Testis (tissue), 2 donors: Measurements from ENCODE around the gene KIF2A.

Experiments
- CTCF ChIP-seq, 3 experiments: fragments of 450-650 bp in 2 of 3; fragments of 200-600 bp in 1 of 3; sonication (generic) in 1 of 3; IDR thresholded peaks; one replicate each; pipeline ENCODE4 v1.5.1; 2016 to 2019; ENCODE audit warnings: antibody characterized with exemption in 3 of 3, mild to moderate bottlenecking in 2 of 3, moderate library complexity in 1 of 3
- POLR2A ChIP-seq: fragments of 450-650 bp; IDR thresholded peaks from one replicate; pipeline ENCODE4 v1.6.1; 2017; ENCODE audit warnings: antibody characterized with exemption, mild to moderate bottlenecking, moderate library complexity

GRCh38 chr5:62281411-62281810, 24.6 kb upstream of the KIF2A start:
- TF ChIP-seq POLR2A (no peak), CTCF (IDR thresholded peaks at IDR 0.05) (no peak)
